ENCODE data around the gene TSPEAR.

- TF ChIP-seq CTCF (IDR thresholded peaks at IDR 0.05), result no peak
- TF ChIP-seq POLR2A (IDR thresholded peaks at IDR 0.05), result no peak
These were observed 13.3 kb downstream of the TSPEAR start for GRCh38 chr21:44697811-44698734.

Data from thyroid gland (tissue), 4 donors.